Transverse colon (tissue), 4 donors: ENCODE results near the gene GPC6. TPM values are rescaled to one million over a fixed set of nuclear protein-coding genes. Genes with fewer than 3 reads are reported as not detected.

Experiments used
- DNase-seq: peaks from one replicate; pipeline ENCODE4 v3.0.0-alpha.2; 2019
- H3K27ac ChIP-seq, 4 donors: fragments of 200-600 bp; sonication (generic); 2 replicates each; pipeline ENCODE4 v1.5.1; 2016 to 2018; ENCODE audit warnings: inconsistent platforms in 4 of 4
- H3K27me3 ChIP-seq: fragments of 200-600 bp; sonication (generic); 2 replicates; pipeline ENCODE4 v1.5.1; 2017; ENCODE audit warnings: inconsistent platforms
- H3K36me3 ChIP-seq, 4 donors: fragments of 200-600 bp; sonication (generic); 2 replicates each; pipeline ENCODE4 v1.5.1; 2017 to 2019; ENCODE audit warnings: inconsistent platforms in 4 of 4
- H3K4me1 ChIP-seq, 4 donors: fragments of 200-600 bp; sonication (generic); 2 replicates each; pipeline ENCODE4 v1.5.1; 2017 to 2020; ENCODE audit warnings: inconsistent platforms in 4 of 4
- H3K4me3 ChIP-seq, 4 donors: fragments of 200-600 bp; sonication (generic); 1 replicate in 1 of 4; 2 replicates in 3 of 4; pipeline versions ENCODE4 v1.5.1 to v1.6.1; 2017 to 2019; ENCODE audit warnings: inconsistent platforms in 4 of 4
- H3K9me3 ChIP-seq, 2 donors: fragments of 200-600 bp; sonication (generic); 2 replicates each; pipeline ENCODE4 v1.5.1; 2017 to 2019; ENCODE audit warnings: inconsistent platforms in 2 of 2
- CTCF ChIP-seq, 5 experiments: fragments of 200-600 bp in 3 of 5; fragments of 450-650 bp in 2 of 5; sonication (generic) in 3 of 5; IDR thresholded peaks; 1 replicate in 2 of 5; 2 replicates in 3 of 5; pipeline ENCODE4 v1.5.1; 2016 to 2017; ENCODE audit warnings: antibody characterized with exemption in 5 of 5, inconsistent platforms in 3 of 5, mild to moderate bottlenecking in 2 of 5, moderate library complexity in 1 of 5
- EP300 ChIP-seq: sonication (generic); formaldehyde crosslinking; IDR thresholded peaks from one replicate; pipeline ENCODE4 v1.6.1; 2017; ENCODE audit warnings: antibody characterized with exemption, low read depth
- POLR2A ChIP-seq: fragments of 450-650 bp; IDR thresholded peaks from one replicate; pipeline ENCODE4 v1.6.1; 2016; ENCODE audit warnings: antibody characterized with exemption, mild to moderate bottlenecking, moderate library complexity
- POLR2AphosphoS5 ChIP-seq, 3 donors: sonication (generic); formaldehyde crosslinking; IDR thresholded peaks; one replicate each; pipeline ENCODE4 v1.6.1; 2016; ENCODE audit warnings: antibody characterized with exemption in 3 of 3
- WGBS, 2 donors: methylation state at CpG; one replicate each; pipeline ENCODE4 v1.1.5; 2018; ENCODE audit warnings: low coverage in 1 of 2; 5-methylcytosine and 5-hydroxymethylcytosine counted together
- in situ Hi-C, 4 donors: fragments of 200-750 bp; cut with MboI; loops; one replicate each; pipeline versions ENCODE4 v1.15.0 to v1.15.1; 2017; ENCODE audit warnings: low sequenced_read_pairs in 3 of 4, low pct_ligation_motif_present in 1 of 4, low pct_unique_long_range_greater_than_20kb in 1 of 4
- intact Hi-C: fragments of 100-400 bp; cut with DNase I; formaldehyde crosslinking; loops from one replicate; pipeline ENCODE4 v1.15.1; 2023; ENCODE audit warnings: low total_unique reads
- total RNA-seq, 4 donors: library from RNA; depleted of rRNA; stranded (reverse); fragments of >200 nt; gene quantifications; one replicate each; pipeline ENCODE4 v1.1.0, GENCODE V29; 2016

The GPC6 gene
- total RNA-seq, 4 donors from 2014 or later: 0.75 to 5.7 (median 4.0) TPM

GRCh38 chr13:94119360-94119936, 892.8 kb downstream of the GPC6 start:
- TF ChIP-seq CTCF (IDR thresholded peaks at IDR 0.05) (peak in 3 of 5 experiments; percentile 8 to 46 (median 39)), EP300 (no peak), POLR2AphosphoS5 (IDR thresholded peaks at IDR 0.05) (peak in 2 of 3 donors; percentile 21 to 28), POLR2A (peak; percentile 58)
- in situ Hi-C loops (no loop called here), intact Hi-C loops (no loop called here)
- Histone ChIP-seq H3K27ac (peak overlapping the region; percentile 26 to 62 (median 44)), H3K4me1 (peaks cover 0 to 37% (median 9%) of the 10 kb centered on the region in 4 donors), H3K9me3 (no peaks in the 10 kb centered on the region), H3K36me3 (no peaks in the 10 kb centered on the region), H3K4me3 (no peak overlapping the region), H3K27me3 (no peaks in the 10 kb centered on the region)
- peak; percentile 62 for DNase-seq
- whole genome bisulfite sequencing, 2 donors: 36 to 48% methylated on average over 5 to 7 of the region's 7 CpGs

DNA sequence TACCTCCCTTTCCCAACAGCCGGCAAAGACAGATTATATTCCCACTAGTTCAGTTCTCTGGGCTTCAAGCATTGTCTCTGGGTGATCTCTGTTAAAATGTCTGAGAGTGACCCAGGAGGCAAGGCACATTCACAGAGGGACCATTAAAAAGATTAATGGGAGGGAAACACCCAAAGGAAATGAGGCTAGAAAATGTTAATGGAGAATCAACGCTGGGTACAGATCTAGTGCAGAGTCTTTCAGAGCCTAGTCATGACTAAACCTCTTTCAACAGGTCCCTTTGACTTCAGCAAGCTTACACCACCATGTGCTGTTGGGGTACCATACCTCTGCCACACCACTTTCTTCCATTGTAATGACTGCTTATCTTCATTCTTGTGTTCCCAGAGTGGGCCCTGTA, 894.3 kb downstream of the GPC6 start:
- Histone ChIP-seq H3K4me3 (no peak overlapping the region), H3K27me3 (no peaks in the 10 kb centered on the region), H3K4me1 (peaks cover 0 to 37% (median 9%) of the 10 kb centered on the region in 4 donors), H3K9me3 (no peaks in the 10 kb centered on the region), H3K27ac (no peak overlapping the region), H3K36me3 (no peaks in the 10 kb centered on the region)
- DNase-seq: no peak
- in situ Hi-C loops (no loop called here), intact Hi-C loops (no loop called here)
- WGBS, 2 donors: 63 to 81% methylated on average over 2 of the region's 2 CpGs
- no peak for TF ChIP-seq EP300
- TF ChIP-seq CTCF (IDR thresholded peaks at IDR 0.05): no peak
- no peak for TF ChIP-seq POLR2AphosphoS5 (IDR thresholded peaks at IDR 0.05)
- TF ChIP-seq POLR2A: no peak

DNA sequence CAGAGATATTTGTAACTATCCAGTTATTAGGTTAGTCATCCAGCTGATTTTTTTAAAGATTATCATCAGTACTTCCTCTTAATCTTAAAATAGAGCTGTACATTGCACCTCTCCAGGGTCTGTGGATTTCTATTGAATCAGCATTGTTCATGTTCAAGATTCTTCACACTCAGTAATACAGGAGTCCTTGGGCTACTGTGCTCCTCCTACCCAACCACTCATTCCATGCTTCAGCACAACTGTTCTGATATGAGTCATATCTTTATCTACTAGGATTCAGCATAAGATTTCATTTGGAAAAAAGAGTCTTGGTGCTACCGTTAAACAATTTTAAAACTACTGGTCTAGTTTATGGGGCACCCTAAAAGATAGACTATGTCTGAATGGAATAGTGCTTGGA, 895.1 kb downstream of the GPC6 start:
- Histone ChIP-seq H3K4me1 (peaks cover 0 to 37% (median 9%) of the 10 kb centered on the region in 4 donors), H3K27me3 (no peaks in the 10 kb centered on the region), H3K27ac (no peak overlapping the region), H3K36me3 (no peaks in the 10 kb centered on the region), H3K9me3 (no peaks in the 10 kb centered on the region), H3K4me3 (no peak overlapping the region)
- DNase-seq: no peak
- intact Hi-C loops (no loop called here), in situ Hi-C loops (no loop called here)
- no peak for TF ChIP-seq EP300
- no peak for TF ChIP-seq CTCF (IDR thresholded peaks at IDR 0.05)
- TF ChIP-seq POLR2A: no peak
- no peak for TF ChIP-seq POLR2AphosphoS5 (IDR thresholded peaks at IDR 0.05)
- 67 to 71% methylated on average over 1 of the region's 1 CpG for WGBS, 2 donors

- intact Hi-C loops: no loop called here
- TF ChIP-seq POLR2AphosphoS5 (IDR thresholded peaks at IDR 0.05) (no peak), EP300 (no peak), CTCF (IDR thresholded peaks at IDR 0.05) (no peak), POLR2A (no peak)
- no peak for DNase-seq
- Histone ChIP-seq H3K36me3 (no peaks in the 10 kb centered on the region), H3K27ac (no peak overlapping the region), H3K4me1 (peaks cover 0 to 37% (median 9%) of the 10 kb centered on the region in 4 donors), H3K4me3 (no peak overlapping the region), H3K27me3 (no peaks in the 10 kb centered on the region), H3K9me3 (no peaks in the 10 kb centered on the region)
- in situ Hi-C loops: no loop called here
- 33 to 41% methylated on average over 4 of the region's 4 CpGs for WGBS, 2 donors
Measured at GRCh38 chr13:94122300-94122915, 895.8 kb downstream of the GPC6 start.
